Stimulated activated naive CD4-positive, alpha-beta T cell treated with Interleukin-2 at 50 U/mL for 16 hours (primary cell): ENCODE results near the gene TSPOAP1.
"Not testable (repeated sequence)": the region's sequence is repeated elsewhere in the genome, so short reads cannot be mapped to it uniquely, and the experiment has no call there.

Source experiments
- DNase-seq: peaks from one replicate; lab custom pipeline; 2025; lab: John Stamatoyannopoulos, UW

TSPOAP1 gene

GRCh38 chr17:58360296-58361063 is 31.9 kb upstream of the TSPOAP1 start:
- DNase-seq = no peak

GRCh38 chr17:58358408-58359172 is 30.0 kb upstream of the TSPOAP1 start:
- DNase-seq = no peak

- DNase-seq = no peak
Measured at GRCh38 chr17:58357312-58358297, 29.0 kb upstream of the TSPOAP1 start.

GRCh38 chr17:58356231-58356630 is 27.6 kb upstream of the TSPOAP1 start:
- no peak for DNase-seq

- DNase-seq = no peak
Measured at GRCh38 chr17:58354541-58355216, 26.1 kb upstream of the TSPOAP1 start.

- no peak for DNase-seq
Measured at GRCh38 chr17:58353389-58353825, 24.8 kb upstream of the TSPOAP1 start.

GRCh38 chr17:58352596-58353388 is 24.2 kb upstream of the TSPOAP1 start:
- peak; percentile 8 for DNase-seq

GRCh38 chr17:58351831-58352595 is 23.4 kb upstream of the TSPOAP1 start, which contains the start of gene SUPT4H1:
Gene SUPT4H1 (minus strand): TSS chr17:58352201. CDS start chr17:58352135, 66 bp downstream.
- peak; percentile 88 for DNase-seq

GRCh38 chr17:58351182-58351581 is 22.6 kb upstream of the TSPOAP1 start:
- no peak for DNase-seq

- no peak for DNase-seq
Measured at GRCh38 chr17:58348038-58348437, 19.4 kb upstream of the TSPOAP1 start.

GRCh38 chr17:58345500-58345899 is 16.9 kb upstream of the TSPOAP1 start:
- DNase-seq = no peak

- peak; percentile 66 for DNase-seq
Measured at GRCh38 chr17:58344791-58345157, 16.2 kb upstream of the TSPOAP1 start.

- peak; percentile 90 for DNase-seq
Measured at GRCh38 chr17:58344047-58344790, 15.6 kb upstream of the TSPOAP1 start.

- no peak for DNase-seq
Measured at GRCh38 chr17:58343131-58343530, 14.5 kb upstream of the TSPOAP1 start.

- DNase-seq = no peak
Measured at GRCh38 chr17:58341861-58342475, 13.4 kb upstream of the TSPOAP1 start.

GRCh38 chr17:58341136-58341860 is 12.7 kb upstream of the TSPOAP1 start:
- DNase-seq = not testable (repeated sequence)

GRCh38 chr17:58340405-58340876 is 11.8 kb upstream of the TSPOAP1 start:
- no peak for DNase-seq
